ENCODE data around the gene GADL1. TPM values are rescaled to one million over a fixed set of nuclear protein-coding genes. Genes with fewer than 3 reads are reported as not detected.
A peak's percentile ranks its signal among the peaks of the same experiment; 100 is the strongest.

GADL1 gene
- total RNA-seq, 1 experiment from 2014 or later: not detected

DNA sequence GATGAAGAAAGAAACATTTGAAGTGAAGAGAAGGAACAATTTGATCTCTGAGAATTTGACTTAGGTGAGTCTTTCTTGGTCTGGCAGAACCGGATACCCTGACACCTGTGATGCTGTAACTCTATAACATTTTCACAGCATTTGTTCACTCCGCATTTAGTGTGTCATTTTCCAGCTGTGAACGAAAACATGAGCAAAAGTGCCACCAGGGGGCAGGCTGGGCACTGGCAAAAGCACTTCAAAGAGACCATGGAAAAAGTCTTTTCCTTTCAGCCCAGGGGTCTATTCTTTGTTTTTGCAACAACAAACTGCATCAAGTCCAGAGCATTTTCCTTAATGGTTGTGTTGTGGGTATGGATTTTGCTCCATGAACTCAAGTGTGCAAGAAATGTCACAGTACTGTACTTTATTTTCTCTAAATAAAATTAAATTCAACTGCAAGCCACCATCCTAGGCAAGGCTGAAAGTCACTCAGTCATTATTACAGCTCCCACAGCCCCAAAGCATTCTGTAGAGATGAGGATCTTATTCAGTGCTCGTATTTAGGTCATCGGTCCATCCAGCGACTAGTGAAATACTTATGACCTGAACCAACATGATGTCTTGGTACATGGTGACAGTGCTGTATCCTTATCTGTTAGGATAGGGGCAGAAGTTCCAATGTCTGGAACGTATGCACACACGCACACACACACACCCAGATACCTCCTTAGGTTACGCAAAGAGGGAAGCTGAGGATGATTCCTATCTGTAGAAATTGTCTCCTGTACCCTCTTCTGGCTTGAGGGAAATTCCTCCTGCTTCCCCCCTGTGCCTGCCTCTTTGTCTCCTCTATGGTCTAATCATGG is 125.5 kb downstream of the GADL1 start:
- Histone ChIP-seq H3F3A (ENCODE audit: insufficient read depth, low read depth) (no peaks in the 10 kb centered on the region), H3K36me3 (ENCODE audit: low read depth) (no peaks in the 10 kb centered on the region), H2AFZ (no peak overlapping the region), H3K4me2 (no peak overlapping the region), H3K9me2 (ENCODE audit: insufficient read depth) (no peaks in the 10 kb centered on the region), H4K20me1 (ENCODE audit: insufficient read depth) (no peaks in the 10 kb centered on the region), H3K4me1 (replicated peaks; ENCODE audit: insufficient read depth) (peaks cover 6% of the 10 kb centered on the region), H3K27ac (no peak overlapping the region), H3K27me3 (ENCODE audit: insufficient read depth, low read depth) (no peaks in the 10 kb centered on the region), H3K79me2 (ENCODE audit: low read depth) (no peaks in the 10 kb centered on the region), H3K9me3 (ENCODE audit: insufficient read depth, low read depth) (no peaks in the 10 kb centered on the region), H3K4me3 (no peak overlapping the region)
- intact Hi-C loops (cut with micrococcal nuclease; ENCODE audit: unreplicated experiment): loop anchor here (1.0 to 5.0 kb wide), 2 partner anchors 363 to 518 kb away; no protein-coding TSS in a partner anchor
- ChIA-PET CTCF (interaction anchor here (0.9 kb wide), 1 partner anchor 678 kb away, joined by 3 read pairs; no protein-coding TSS in a partner anchor), POLR2A (ENCODE audit: unreplicated experiment) (no interaction called here)
- peak in 1 of 2 experiments; percentile 61 for DNase-seq
- TF ChIP-seq, protein P1, sequence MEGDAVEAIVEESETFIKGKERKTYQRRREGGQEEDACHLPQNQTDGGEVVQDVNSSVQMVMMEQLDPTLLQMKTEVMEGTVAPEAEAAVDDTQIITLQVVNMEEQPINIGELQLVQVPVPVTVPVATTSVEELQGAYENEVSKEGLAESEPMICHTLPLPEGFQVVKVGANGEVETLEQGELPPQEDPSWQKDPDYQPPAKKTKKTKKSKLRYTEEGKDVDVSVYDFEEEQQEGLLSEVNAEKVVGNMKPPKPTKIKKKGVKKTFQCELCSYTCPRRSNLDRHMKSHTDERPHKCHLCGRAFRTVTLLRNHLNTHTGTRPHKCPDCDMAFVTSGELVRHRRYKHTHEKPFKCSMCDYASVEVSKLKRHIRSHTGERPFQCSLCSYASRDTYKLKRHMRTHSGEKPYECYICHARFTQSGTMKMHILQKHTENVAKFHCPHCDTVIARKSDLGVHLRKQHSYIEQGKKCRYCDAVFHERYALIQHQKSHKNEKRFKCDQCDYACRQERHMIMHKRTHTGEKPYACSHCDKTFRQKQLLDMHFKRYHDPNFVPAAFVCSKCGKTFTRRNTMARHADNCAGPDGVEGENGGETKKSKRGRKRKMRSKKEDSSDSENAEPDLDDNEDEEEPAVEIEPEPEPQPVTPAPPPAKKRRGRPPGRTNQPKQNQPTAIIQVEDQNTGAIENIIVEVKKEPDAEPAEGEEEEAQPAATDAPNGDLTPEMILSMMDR (conservative IDR thresholded peaks at IDR 0.05): peak; percentile 73
- TF ChIP-seq EZH2 (IDR thresholded peaks at IDR 0.05; ENCODE audit: low read depth): no peak
- no TSS peak for BruUV-seq (replicated peaks)

DNA sequence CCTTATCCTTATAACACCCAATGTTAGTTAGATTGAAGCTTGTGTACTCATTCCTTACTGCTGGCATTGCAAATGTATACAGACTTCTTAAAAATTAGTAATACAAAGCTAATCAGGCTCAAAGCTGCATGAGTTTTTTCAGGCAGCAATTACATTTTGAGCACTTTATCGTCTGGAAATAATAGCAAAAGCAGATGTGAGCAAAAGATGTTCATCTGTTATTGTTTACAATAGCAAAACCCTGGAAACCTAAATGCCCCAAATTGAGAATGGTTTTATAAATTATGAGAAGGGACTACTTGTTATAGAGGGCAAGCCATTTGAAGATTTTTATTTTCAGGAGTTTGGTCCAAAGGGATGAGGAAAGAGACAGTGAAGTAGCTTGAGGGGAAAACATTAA is 126.4 kb downstream of the GADL1 start:
- Histone ChIP-seq H3K79me2 (ENCODE audit: low read depth) (no peaks in the 10 kb centered on the region), H3K9me2 (ENCODE audit: insufficient read depth) (no peaks in the 10 kb centered on the region), H3K4me1 (replicated peaks; ENCODE audit: insufficient read depth) (peaks cover 6% of the 10 kb centered on the region), H3K27ac (no peak overlapping the region), H3F3A (ENCODE audit: insufficient read depth, low read depth) (no peaks in the 10 kb centered on the region), H3K9me3 (ENCODE audit: insufficient read depth, low read depth) (no peaks in the 10 kb centered on the region), H3K4me3 (no peak overlapping the region), H3K27me3 (ENCODE audit: insufficient read depth, low read depth) (no peaks in the 10 kb centered on the region), H4K20me1 (ENCODE audit: insufficient read depth) (no peaks in the 10 kb centered on the region), H3K4me2 (no peak overlapping the region), H2AFZ (no peak overlapping the region), H3K36me3 (ENCODE audit: low read depth) (no peaks in the 10 kb centered on the region)
- BruUV-seq (replicated peaks): no TSS peak
- ChIA-PET POLR2A (ENCODE audit: unreplicated experiment) (no interaction called here), CTCF (interaction anchor here (0.7 kb wide), 1 partner anchor 14 kb away, joined by 5 read pairs; no protein-coding TSS in a partner anchor)
- TF ChIP-seq EZH2 (IDR thresholded peaks at IDR 0.05; ENCODE audit: low read depth): no peak
- TF ChIP-seq, protein P1 (conservative IDR thresholded peaks at IDR 0.05): no peak
- no peak for DNase-seq
- intact Hi-C loops (cut with micrococcal nuclease; ENCODE audit: unreplicated experiment): loop anchor here (1.0 to 5.0 kb wide), 2 partner anchors 364 to 519 kb away; no protein-coding TSS in a partner anchor

DNA sequence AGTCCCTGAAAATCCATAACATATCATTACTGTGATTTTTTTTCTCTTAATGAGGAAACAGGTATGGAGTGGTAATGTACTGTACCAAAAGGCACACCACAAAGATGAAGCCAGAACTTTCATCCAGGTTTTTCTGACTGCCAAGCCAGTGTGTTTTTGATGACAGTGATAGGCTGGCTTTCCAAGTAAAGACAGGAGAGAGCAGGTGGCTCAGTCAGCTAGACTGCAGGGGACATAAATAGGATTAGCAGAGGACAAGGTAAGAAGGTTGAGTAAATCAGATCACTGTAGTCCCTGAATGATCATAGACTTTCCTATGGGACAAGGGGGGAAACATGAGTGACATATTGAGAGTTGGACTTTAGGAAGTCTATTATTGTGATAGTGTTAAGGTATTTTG is 127.9 kb downstream of the GADL1 start:
- no peaks in the 10 kb centered on the region for H3K9me2 ChIP-seq (ENCODE audit: insufficient read depth)
- no peak overlapping the region for H3K4me3 ChIP-seq
- intact Hi-C loops (cut with micrococcal nuclease; ENCODE audit: unreplicated experiment): loop anchor here (5.0 kb wide), 1 partner anchor 521 kb away; no protein-coding TSS in a partner anchor
- ChIA-PET POLR2A (ENCODE audit: unreplicated experiment) (no interaction called here), CTCF (no interaction called here)
- no peaks in the 10 kb centered on the region for H3K79me2 ChIP-seq (ENCODE audit: low read depth)
- no peaks in the 10 kb centered on the region for H3F3A ChIP-seq (ENCODE audit: insufficient read depth, low read depth)
- no peaks in the 10 kb centered on the region for H3K27me3 ChIP-seq (ENCODE audit: insufficient read depth, low read depth)
- no peak for TF ChIP-seq EZH2 (IDR thresholded peaks at IDR 0.05; ENCODE audit: low read depth)
- TF ChIP-seq, protein P1 (conservative IDR thresholded peaks at IDR 0.05): no peak
- no peak for DNase-seq
- no peaks in the 10 kb centered on the region for H4K20me1 ChIP-seq (ENCODE audit: insufficient read depth)
- peaks cover 6% of the 10 kb centered on the region for H3K4me1 ChIP-seq (replicated peaks; ENCODE audit: insufficient read depth)
- no peak overlapping the region for H3K27ac ChIP-seq
- no peaks in the 10 kb centered on the region for H3K36me3 ChIP-seq (ENCODE audit: low read depth)
- no peaks in the 10 kb centered on the region for H3K9me3 ChIP-seq (ENCODE audit: insufficient read depth, low read depth)
- no peak overlapping the region for H2AFZ ChIP-seq
- H3K4me2 ChIP-seq: no peak overlapping the region
- no TSS peak for BruUV-seq (replicated peaks)

Data from PC-9 (cell line).